GM21737 (cell line): ENCODE data around the gene TMEM92.
"Not testable (repeated sequence)": the region's sequence is repeated elsewhere in the genome, so short reads cannot be mapped to it uniquely, and the experiment has no call there.

Source experiments
- ATAC-seq: cut with Tn5 transposase; IDR thresholded peaks from one replicate; pipeline ENCODE4 v1.9.1; 2021; ENCODE audit warnings: mild to moderate bottlenecking, moderate library complexity; ENCODE audit not compliant: unreplicated experiment

Gene TMEM92

DNA sequence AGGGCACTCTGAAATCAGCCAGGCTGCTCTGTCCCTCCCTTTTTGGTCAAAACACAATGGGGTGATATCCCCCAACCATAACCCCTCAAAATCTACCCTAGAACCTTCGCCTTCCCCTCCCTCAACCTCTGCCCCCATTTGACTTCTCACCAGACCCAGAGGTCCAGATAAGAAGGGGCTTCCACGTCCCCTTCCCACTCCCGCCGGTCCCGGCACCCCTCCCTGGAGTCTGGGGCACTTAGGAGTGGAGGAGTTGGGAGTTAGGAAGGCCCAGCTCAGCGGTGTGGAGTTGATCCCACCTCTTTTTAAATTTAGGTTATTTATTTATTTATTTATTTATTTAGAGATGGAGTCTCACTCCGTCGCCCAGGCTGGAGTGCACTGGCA, 619 bp upstream of the TMEM92 start:
- ATAC-seq = no peak

DNA sequence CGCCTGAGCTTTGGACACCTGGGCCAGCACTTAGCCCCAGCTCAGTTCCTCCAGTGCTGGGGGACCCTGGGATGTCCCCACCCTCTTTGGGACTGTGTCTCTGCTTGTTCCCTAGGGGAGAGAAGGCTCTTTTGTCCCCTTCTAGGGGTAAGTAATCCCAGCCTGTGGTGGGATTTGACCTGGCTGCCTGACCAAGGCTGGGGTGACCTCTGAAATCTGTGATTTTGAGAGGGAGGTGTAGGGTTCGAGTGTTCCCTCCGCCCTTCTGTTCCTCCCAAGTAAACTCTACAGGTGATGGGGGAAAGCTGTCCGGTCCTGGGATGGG, 593 bp downstream of the TMEM92 start:
- no peak for ATAC-seq

DNA sequence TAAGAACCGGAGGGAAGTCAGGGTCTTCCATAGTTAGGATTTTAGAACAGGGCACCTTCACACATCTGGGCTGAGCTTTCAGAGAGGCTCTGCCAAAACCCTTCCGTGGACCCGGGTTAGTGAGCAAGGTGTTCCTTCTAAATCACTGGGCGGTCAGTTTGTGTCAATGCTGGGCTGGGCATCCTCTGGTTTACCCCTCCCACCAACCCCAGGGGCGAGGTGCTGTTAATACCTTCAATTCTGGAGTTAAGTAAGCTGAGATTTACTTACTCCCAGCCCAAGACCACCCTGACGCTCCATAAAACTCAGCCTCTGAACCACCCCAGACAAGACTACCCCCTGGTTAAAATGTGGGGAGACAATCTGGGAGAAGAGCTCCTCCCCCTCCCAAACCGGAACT, 1.0 kb downstream of the TMEM92 start:
- ATAC-seq = no peak

DNA sequence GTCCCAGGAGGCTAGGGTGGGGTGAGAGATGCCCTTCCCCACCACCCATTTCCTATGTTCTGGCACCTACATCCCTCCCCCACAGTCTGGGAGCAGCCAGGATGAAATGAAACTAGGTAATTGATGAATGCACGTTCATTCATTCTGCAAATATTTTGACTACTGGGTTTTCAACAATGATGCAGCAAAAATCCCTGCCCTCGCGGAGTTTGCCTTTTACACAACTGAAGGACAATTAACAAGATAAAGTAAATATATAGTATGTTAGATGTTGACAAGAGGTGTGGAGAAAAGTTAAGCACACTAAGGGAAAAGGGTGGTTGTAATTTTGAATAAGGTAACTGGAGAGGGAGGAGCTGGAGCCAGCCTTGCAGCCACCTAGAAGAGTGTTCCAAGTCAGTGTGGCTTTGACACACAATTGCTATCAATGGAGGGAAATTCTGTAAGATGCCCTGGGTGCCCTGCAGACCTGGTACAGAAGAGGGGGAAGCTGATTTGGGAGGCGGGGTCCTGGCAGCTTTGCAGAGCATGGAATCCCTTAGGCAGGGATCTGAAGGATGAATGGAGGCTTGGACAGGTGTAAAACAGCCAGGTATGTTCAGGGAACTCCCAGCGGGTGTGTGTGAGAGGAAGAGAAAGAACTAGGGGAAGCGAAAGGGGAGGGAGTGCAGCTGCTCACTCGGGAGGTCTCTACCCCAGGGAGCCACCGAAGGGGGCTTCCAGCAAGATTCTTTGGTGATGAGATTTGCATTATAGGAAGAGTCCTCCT, 2.5 kb downstream of the TMEM92 start:
- no peak for ATAC-seq

DNA sequence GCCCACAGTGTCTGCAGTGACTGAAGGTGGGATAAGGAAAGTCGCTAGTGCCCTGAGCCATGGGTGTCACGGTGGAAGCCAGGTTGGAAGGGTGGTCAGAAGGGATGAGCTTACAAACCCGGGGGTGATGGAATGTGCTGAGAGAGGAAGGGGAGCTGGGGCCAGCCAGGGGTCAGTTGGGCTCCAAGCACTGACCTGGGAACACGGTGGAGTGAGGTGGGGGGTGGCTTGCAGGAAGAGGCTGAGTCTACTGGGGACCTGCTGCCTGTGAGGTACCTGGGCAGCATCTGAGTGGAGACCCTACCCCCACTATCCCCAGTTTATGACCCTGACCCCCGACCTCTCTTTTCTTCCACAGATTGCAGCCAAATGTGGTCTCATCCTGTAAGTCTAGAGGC, 3.1 kb downstream of the TMEM92 start:
- ATAC-seq = no peak

DNA sequence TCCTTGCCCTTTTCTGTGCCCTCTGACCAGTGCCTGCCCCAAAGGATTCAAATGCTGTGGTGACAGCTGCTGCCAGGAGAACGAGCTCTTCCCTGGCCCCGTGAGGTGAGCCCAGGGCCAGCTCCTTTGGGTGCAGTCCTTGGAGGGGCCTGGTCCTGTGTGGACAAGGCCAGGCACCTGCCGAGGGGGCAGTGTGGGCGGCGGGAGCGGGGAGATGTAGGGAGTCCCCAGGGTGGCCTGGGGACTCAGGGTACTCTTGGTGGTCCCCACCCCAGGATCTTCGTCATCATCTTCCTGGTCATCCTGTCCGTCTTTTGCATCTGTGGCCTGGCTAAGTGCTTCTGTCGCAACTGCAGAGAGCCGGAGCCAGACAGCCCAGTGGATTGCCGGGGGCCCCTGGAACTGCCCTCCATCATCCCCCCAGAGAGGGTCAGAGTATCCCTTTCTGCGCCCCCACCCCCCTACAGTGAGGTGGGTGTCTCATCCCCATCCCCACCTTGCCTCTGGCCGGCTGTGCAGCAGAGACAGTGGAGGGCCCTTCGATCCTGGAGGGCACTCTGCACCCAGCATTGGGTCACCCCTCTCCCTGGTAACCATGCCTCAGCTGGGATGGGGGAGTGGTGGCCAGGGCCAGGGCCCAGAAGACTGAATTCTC, 4.4 kb downstream of the TMEM92 start:
- no peak for ATAC-seq

DNA sequence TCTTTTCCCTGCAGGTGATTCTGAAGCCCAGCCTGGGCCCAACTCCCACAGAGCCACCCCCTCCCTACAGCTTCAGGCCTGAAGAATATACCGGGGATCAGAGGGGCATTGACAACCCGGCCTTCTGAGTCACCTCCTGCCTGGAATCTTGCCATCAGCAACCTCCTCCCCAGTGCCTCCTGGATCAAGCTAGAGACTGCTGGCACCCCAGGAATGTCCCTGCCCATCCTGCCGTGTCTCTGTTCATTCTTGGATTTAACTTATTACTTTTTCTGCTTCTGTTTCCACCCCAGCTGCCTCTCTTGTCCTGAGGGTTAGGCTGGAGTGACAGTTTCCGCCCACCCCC, 4.9 kb downstream of the TMEM92 start:
- no peak for ATAC-seq

DNA sequence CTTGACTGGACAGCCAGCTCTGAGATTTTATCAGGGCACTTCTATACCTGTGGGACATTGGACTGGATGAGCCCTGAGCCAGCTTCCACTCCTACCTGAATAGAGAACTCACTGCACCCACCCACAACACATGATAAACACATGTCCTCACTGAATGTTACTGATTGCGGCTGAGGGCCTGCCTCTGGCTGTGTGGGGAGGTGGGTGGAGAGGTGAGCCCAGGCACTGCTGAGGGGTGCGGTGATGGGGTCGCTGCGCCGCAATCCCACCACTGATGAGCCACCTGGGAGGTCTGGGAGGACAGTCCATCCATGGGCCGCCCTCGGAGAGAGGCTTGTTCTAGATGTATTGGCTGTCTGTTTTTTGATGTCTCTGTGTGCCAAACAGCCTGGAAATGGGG, 5.4 kb downstream of the TMEM92 start:
- no peak for ATAC-seq

DNA sequence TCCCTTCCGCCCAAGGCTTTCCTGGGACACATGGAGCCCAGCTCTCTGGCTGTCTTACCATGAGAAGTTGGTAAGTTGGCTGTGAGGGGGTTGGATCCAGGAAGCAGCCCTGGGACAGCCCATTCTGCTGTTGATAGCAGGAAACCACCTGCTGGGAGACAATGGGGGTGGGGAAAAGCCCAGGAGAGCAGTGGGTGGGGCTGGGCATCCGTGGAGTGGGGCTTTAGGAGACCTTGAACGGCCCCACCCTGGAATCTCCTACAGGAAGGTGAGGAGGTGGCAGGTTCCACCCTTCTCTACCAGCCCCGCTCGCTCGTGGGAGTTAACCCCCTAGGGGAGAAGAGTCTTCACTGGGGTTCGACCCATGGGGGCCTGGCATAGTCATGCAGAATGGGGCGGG, 5.8 kb downstream of the TMEM92 start:
- ATAC-seq = no peak

DNA sequence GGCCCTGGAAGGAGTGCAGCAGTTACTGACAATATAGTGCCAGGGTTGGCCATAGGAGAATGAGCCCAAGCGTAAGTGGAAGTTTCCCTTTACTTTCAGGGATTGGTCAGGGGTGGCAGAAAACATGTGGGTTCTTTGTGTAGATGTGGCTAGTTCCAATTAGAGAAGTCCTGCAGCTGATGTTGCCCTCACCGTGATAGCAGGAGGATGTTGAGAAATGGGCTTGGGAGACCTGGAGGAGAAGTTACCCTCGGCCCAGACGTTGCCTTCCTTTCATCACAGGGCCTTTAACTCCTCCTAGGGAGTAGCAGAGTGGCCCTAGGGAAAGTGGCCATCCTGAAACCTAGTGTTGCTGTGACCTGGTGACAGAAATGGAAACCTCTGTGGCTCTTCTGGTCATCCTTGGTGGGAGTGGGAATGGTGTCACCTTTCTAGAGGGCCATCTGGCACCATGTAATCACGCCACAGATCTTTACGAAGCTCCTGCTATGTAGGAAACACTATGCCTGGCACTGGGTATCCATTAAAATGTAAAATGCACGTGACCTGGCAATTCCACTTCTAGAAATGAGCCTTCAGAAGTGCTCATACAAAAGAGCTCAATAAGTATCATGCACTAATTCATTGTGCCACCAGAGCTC, 6.7 kb downstream of the TMEM92 start:
- ATAC-seq = no peak

DNA sequence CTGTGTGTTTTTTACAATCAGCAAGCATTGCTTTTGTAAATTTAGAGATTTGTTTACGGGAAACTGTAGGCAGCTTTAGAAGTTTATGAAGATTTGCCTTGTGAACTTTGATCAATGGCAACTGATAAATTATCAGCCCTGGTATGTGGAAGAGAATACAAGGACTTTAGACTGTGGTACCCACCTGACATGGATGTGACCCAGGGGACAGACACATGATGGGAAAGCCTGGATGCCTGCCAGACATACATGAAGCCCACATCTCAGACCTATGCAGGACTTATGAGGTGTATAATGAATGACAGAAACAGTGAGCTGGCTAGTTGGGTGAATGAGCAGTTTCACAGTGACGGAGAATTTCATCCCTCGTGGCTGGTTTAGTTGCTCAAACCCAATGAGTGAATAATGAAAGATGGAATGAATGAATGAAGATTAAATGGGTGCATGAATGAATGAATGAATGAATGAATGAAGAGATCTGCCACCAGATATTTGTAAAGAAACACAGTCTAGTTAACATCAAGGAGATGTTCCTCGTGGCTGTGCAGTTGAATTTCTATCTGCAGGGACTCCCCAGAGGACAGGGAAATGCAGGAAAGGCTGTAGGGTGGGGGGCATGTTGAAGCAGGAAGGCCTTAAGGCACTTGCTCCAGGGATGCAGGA, 7.6 kb downstream of the TMEM92 start:
- ATAC-seq = no peak

DNA sequence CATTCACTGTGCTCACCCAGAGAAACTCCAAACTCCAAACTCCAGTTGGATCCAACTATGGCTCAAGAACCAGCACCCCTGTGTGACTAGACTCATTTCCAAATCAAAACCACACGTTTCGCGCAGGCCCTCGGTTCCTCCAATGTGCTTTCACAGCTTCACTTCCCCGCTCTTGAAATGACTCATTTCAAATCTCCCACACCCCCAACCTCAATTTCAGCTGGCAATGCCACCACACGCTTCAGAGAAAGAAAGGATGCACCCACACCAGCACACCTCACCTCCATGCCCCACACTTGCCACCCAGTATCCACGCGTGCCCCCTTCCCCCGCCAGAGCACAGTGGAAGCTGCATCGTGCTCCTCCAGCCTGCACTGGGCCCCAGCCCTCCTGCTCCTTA, 9.0 kb downstream of the TMEM92 start:
- ATAC-seq = no peak

DNA sequence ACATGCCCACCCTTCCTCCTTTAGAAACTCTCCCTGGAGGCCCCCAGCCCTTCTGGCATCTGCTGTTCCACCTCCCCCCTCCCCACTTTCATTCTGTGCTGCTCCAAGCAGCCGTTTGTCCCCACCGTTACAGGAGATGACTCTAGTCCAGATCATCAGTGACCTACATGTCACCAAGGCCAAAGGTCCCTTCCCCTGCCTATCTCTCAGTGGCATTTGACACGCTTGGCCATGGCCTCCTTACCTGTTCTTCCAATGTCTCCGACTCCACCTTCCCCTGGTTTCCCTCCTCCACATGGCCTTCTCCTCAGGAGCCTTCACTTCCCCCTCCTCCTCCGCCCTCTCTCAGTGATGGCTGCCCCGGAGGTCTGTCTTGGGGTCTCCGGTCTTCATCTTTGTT, 9.4 kb downstream of the TMEM92 start:
- no peak for ATAC-seq

DNA sequence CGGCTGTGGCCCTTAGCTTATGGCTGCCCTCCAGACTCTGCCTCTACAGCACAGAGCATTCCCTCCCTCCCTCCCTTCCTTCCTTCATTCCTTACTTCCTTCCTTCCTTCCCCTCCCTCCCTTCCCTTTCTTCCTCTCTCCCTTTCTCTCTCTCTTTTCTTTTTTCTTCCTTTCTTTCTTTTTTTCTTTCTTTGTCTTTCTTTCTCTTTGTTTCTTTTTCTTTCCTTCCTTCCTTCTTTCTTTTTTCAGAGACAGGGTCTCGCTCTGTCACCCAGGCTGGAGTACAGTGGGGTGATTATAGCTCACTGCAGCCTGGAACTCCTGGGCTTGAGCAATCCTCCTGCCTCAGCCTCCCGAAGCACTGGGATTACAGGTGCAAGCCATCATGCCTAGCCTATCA, 11.7 kb downstream of the TMEM92 start:
- ATAC-seq = no peak

DNA sequence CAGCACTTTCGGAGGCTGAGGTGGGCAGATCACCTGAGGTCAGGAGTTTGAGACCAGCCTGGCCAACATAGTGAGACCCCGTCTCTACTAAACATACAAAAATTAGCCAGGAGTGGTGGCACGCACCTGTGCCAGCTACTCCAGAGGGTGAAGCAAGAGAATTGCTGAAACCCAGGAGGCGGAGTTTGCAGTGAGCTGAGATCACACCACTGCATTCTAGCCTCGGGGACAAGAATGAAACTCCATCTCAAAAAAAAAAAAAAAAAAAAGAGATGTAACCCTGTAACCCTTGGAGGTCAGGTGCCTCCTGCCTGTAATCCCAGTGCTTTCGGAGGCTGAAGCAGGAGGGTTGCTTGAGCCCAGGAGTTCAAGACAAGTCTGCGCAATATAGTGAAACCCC, 13.0 kb downstream of the TMEM92 start:
- ATAC-seq = not testable (repeated sequence)

DNA sequence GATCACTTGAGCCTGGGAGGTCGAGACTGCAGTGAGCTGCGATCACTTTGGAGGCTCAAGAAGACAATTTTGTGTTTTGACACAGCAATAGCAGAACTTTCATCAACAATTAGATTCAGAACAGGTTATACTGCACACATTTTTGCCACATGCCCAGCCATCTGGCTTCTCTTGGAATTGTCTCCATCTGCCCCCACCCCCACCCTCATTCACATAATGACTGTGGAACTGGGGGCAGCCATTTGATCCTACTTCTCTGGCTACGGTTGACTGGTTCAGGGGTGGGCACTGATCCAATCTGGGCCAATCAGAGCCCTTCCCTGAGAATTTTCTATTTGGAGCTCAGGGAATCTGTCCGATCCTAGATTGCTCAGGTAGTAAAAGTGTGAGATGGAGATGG, 14.0 kb downstream of the TMEM92 start:
- ATAC-seq = no peak

DNA sequence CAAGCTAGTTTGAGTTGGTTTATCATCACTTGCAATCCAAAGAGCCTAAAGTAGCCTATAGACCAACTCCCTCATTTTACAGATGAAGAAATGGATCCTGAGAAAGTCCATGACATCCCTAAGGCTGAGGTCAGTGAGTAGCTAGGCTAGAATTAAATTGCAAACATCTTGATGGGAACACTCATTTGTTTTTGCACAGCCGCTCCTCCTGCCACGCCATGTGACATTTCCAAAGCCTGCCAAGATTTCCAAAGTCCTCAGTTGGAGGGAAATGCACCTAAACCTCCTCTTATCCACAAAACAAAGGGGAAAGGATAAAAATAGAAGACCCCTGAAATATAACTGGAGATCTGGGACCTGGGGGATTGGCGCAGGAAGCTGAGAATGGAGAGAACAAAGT, 15.0 kb downstream of the TMEM92 start:
- no peak for ATAC-seq

DNA sequence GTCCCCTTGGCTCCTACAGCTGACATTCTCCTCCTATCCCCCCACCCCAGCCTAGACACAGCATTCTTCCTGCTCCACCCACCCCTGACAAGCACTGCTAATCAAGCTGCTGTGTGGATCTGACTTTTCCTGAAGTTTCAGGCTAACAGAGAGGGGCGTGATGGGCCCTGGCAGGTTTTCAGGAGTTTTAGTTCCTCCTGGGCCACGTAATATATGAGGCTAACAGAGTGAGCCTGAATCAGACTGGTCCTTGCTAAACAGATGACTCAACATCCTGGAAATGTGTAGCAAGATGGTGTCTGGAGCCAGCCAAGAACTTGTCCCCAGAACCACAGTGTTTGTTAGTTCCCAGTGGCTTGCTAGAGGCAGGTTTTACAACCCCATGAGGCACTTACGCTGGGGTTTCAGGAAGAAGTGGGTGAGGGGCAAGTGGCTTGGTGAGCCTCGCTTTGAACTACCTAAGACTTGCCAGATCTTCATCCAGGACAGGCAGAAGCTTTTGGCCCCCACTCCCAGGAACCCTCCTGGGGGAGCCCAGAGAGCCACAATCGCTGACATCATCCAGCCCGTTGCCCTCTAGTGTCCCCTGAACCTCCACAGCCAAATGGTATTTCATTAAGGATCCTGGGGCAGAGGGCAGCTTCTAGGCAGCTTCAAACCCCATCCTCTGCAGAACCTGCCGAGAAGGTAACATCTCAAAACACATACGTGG, 15.9 kb downstream of the TMEM92 start:
- no peak for ATAC-seq

DNA sequence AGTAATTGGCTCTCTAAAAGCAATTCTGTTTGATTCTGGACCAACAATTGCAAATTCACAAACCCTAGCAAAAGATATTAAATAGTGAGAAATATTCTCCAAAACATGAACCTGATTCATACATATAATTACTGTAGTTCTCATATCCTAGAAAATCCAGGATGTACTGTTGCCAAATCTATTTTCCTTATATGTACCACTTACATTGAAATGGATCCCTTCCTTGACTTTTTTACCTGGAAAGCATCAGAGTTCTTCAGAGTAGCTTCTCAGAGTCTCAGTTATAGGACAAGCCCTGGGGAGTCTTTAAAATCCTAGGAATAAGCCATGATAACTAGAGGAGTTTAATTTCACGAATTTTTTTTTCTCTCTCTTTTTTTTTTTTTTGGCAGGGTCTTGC, 16.7 kb downstream of the TMEM92 start:
- ATAC-seq = no peak

DNA sequence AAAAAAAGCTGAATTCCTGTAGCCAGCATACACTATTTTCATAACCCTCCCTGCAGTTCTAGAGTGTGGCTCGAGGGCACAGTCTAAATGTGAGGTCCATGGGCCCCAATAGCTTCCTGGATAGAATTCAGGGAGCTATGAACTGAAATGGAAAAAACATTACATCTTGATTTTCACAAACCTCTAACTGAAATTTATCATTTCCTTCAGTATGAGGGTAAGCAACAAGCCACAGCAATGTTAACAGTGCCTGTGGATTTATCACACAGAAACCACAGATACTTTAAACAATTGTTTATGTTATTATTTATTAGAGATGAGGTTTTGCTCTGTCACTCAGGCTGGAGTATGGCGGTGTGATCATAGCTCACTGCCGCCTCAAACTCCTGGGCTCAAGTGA, 18.2 kb downstream of the TMEM92 start:
- ATAC-seq = no peak

DNA sequence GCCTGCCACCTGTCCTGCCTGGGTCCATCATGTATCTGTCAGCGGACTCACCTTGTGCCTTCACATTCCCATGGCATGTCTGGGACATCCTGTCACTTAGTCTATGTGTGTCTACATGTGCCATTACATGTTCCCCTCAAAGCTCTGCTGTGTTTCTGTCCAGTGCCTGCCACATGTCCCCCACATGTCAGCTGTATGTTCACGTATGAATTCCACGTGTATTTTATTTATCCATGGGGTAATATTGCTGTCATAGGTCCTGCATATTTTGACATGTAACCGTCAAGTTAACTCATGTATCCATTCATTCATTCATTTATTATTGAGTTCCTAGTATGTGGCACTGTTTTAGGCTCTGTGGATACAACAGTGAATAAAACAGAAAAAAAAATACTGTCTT, 20.8 kb downstream of the TMEM92 start:
- ATAC-seq = no peak
